Measurements from ENCODE around the gene IL15RA. TPM values are rescaled to one million over a fixed set of nuclear protein-coding genes. Genes with fewer than 3 reads are reported as not detected.

IL15RA gene
- total and polyA plus RNA-seq, 2 donors (not counting 1 experiment from before 2014, with no cell fraction given) = 9.3 to 9.6 TPM

DNA sequence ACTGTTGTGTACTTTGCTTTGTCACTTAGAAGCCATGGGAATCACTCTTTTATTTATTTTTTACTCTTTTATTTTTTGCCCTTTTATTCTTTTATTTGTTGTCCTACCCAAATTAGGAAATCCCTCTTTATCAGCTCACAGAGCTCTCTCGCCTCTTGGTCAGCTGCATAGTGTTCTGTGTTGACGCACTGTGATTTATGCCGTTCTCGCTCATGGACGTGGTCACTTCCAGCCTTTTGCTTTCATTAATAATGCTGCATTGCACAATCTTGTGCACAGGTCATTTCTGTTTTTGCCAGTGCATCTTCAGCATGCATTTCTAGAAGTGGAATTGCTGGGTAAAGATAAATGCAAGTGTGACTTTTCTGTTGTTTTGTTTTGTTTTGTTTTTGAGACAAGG is 45.0 kb downstream of the IL15RA start:
- no peak for DNase-seq
- Histone ChIP-seq H3K4me2 (replicated peaks; ENCODE audit: low read depth, low read length, poor library complexity, severe bottlenecking) (no peak overlapping the region), H3K27me3 (replicated peaks in 1 of 4; ENCODE audit: control extremely low read depth in 1 of 4, control insufficient read depth in 3 of 4, insufficient read depth in 4 of 4, low read length in 3 of 4) (no peaks in the 10 kb centered on the region), H3K4me3 (ENCODE audit: control extremely low read depth in 1 of 5, extremely low read depth in 1 of 5, insufficient read depth in 1 of 5, low read depth in 2 of 5, low read length in 4 of 5) (no peak overlapping the region), H4K20me1 (ENCODE audit: control insufficient read depth, insufficient read depth, low read length, poor library complexity, severe bottlenecking) (no peaks in the 10 kb centered on the region), H3K27ac (ENCODE audit: low read length in 2 of 2) (no peak overlapping the region), H3K4me1 (ENCODE audit: control insufficient read depth in 2 of 2, insufficient read depth in 2 of 2, low read length in 2 of 2) (no peaks in the 10 kb centered on the region), H3K9me3 (ENCODE audit: control extremely low read depth in 1 of 3, control insufficient read depth in 2 of 3, insufficient read depth in 1 of 3, low read length in 2 of 3) (no peaks in the 10 kb centered on the region), H3K79me2 (ENCODE audit: control insufficient read depth, insufficient read depth, low read length) (no peaks in the 10 kb centered on the region), H2AFZ (ENCODE audit: insufficient read depth, low read depth, low read length, poor library complexity, severe bottlenecking) (no peak overlapping the region), H3K36me3 (replicated peaks in 1 of 2; ENCODE audit: control extremely low read depth in 1 of 2, control insufficient read depth in 1 of 2, extremely low read depth in 1 of 2, insufficient read depth in 2 of 2, low read length in 1 of 2) (peaks cover 2 to 60% of the 10 kb centered on the region in 2 experiments), H3K9ac (ENCODE audit: low read length) (no peak overlapping the region)
- ATAC-seq (ENCODE audit: low read depth) = no peak
- no peak overlapping the region for H3K4me3 Mint-ChIP-seq
- H3K27ac Mint-ChIP-seq = no peak overlapping the region
- WGBS (ENCODE audit: insufficient coverage) = 98% methylated on average over 5 of the region's 5 CpGs
- H3K9me3 Mint-ChIP-seq (ENCODE audit: insufficient read depth) = no peaks in the 10 kb centered on the region
- intact Hi-C loops (cut with micrococcal nuclease) = no loop called here
- TF ChIP-seq, protein P1, sequence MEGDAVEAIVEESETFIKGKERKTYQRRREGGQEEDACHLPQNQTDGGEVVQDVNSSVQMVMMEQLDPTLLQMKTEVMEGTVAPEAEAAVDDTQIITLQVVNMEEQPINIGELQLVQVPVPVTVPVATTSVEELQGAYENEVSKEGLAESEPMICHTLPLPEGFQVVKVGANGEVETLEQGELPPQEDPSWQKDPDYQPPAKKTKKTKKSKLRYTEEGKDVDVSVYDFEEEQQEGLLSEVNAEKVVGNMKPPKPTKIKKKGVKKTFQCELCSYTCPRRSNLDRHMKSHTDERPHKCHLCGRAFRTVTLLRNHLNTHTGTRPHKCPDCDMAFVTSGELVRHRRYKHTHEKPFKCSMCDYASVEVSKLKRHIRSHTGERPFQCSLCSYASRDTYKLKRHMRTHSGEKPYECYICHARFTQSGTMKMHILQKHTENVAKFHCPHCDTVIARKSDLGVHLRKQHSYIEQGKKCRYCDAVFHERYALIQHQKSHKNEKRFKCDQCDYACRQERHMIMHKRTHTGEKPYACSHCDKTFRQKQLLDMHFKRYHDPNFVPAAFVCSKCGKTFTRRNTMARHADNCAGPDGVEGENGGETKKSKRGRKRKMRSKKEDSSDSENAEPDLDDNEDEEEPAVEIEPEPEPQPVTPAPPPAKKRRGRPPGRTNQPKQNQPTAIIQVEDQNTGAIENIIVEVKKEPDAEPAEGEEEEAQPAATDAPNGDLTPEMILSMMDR (IDR thresholded peaks at IDR 0.05) = no peak
- TF ChIP-seq EZH2 (IDR thresholded peaks at IDR 0.05; ENCODE audit: borderline replicate concordance, insufficient read depth, low read depth, low read length, poor library complexity, severe bottlenecking) = no peak
- H3K27me3 Mint-ChIP-seq = no peaks in the 10 kb centered on the region
- ChIA-PET POLR2A (no interaction called here), CTCF (no interaction called here)
- H3K4me1 Mint-ChIP-seq = no peaks in the 10 kb centered on the region

- H3K9ac ChIP-seq (ENCODE audit: low read length) = no peak overlapping the region
- intact Hi-C loops (cut with micrococcal nuclease) = no loop called here
- no peaks in the 10 kb centered on the region for H4K20me1 ChIP-seq (ENCODE audit: control insufficient read depth, insufficient read depth, low read length, poor library complexity, severe bottlenecking)
- ChIA-PET POLR2A (no interaction called here), CTCF (no interaction called here)
- Mint-ChIP-seq H3K27me3 (no peaks in the 10 kb centered on the region), H3K4me1 (no peaks in the 10 kb centered on the region), H3K4me3 (no peak overlapping the region), H3K9me3 (ENCODE audit: insufficient read depth) (no peaks in the 10 kb centered on the region), H3K27ac (no peak overlapping the region)
- no peaks in the 10 kb centered on the region for H3K79me2 ChIP-seq (ENCODE audit: control insufficient read depth, insufficient read depth, low read length)
- no peaks in the 10 kb centered on the region for H3K4me1 ChIP-seq (ENCODE audit: control insufficient read depth in 2 of 2, insufficient read depth in 2 of 2, low read length in 2 of 2)
- no peaks in the 10 kb centered on the region for H3K9me3 ChIP-seq (ENCODE audit: control extremely low read depth in 1 of 3, control insufficient read depth in 2 of 3, insufficient read depth in 1 of 3, low read length in 2 of 3)
- no peak overlapping the region for H3K27ac ChIP-seq (ENCODE audit: low read length in 2 of 2)
- no peak overlapping the region for H3K4me2 ChIP-seq (replicated peaks; ENCODE audit: low read depth, low read length, poor library complexity, severe bottlenecking)
- peaks cover 2 to 59% of the 10 kb centered on the region in 2 experiments for H3K36me3 ChIP-seq (replicated peaks in 1 of 2; ENCODE audit: control extremely low read depth in 1 of 2, control insufficient read depth in 1 of 2, extremely low read depth in 1 of 2, insufficient read depth in 2 of 2, low read length in 1 of 2)
- no peak overlapping the region for H3K4me3 ChIP-seq (ENCODE audit: control extremely low read depth in 1 of 5, extremely low read depth in 1 of 5, insufficient read depth in 1 of 5, low read depth in 2 of 5, low read length in 4 of 5)
- DNase-seq (no peak), ATAC-seq (ENCODE audit: low read depth) (no peak)
- no peaks in the 10 kb centered on the region for H3K27me3 ChIP-seq (replicated peaks in 1 of 4; ENCODE audit: control extremely low read depth in 1 of 4, control insufficient read depth in 3 of 4, insufficient read depth in 4 of 4, low read length in 3 of 4)
- WGBS (ENCODE audit: insufficient coverage) = 93% methylated on average over 10 of the region's 11 CpGs
- no peak for TF ChIP-seq EZH2 (IDR thresholded peaks at IDR 0.05; ENCODE audit: borderline replicate concordance, insufficient read depth, low read depth, low read length, poor library complexity, severe bottlenecking)
- TF ChIP-seq, protein P1 (IDR thresholded peaks at IDR 0.05) = no peak
- no peak overlapping the region for H2AFZ ChIP-seq (ENCODE audit: insufficient read depth, low read depth, low read length, poor library complexity, severe bottlenecking)
Measured at GRCh38 chr10:5930272-5930671, 47.1 kb downstream of the IL15RA start.

Data from B cell (primary cell).